NCI-H526 treated with DMSO at 0.1 percent for 48 hours (cell line): ENCODE measurements around the gene FGFBP3.

Source experiments
- DNase-seq: peaks from one replicate; lab custom pipeline; 2025; lab: John Stamatoyannopoulos, UW

Gene FGFBP3, protein sequence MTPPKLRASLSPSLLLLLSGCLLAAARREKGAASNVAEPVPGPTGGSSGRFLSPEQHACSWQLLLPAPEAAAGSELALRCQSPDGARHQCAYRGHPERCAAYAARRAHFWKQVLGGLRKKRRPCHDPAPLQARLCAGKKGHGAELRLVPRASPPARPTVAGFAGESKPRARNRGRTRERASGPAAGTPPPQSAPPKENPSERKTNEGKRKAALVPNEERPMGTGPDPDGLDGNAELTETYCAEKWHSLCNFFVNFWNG

DNA sequence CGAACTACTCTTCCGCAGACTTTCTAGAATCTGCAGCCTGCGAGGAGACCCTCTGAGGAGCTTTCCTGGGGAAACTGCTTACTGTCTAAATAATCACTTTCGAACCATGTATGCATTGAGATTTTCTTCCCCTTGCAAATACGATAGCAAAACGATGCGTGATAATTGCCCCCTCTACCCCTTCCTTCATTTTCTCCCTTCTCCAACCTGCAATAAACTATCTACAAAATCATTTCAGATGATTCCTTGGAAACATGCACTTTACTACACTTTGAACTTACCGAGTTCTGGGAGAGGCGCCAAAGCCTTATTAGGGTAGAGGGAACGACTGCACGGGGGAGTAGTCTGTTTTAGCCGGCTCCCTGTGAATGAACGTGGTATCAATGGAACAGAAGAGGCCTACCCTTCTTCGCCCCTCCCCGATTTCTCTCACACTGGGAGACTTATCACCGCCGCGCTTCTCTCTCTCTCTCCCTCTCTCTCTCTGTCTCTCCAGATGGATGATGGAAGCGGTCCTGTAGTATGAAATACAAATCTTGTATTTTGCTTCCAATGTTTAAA lies at the start of gene FGFBP3:
TSS of gene FGFBP3 (minus strand) at position 370 of the 561 bp plus-strand sequence. CDS start 517 bp downstream, outside the sequence.
- peak; percentile 53 for DNase-seq

DNA sequence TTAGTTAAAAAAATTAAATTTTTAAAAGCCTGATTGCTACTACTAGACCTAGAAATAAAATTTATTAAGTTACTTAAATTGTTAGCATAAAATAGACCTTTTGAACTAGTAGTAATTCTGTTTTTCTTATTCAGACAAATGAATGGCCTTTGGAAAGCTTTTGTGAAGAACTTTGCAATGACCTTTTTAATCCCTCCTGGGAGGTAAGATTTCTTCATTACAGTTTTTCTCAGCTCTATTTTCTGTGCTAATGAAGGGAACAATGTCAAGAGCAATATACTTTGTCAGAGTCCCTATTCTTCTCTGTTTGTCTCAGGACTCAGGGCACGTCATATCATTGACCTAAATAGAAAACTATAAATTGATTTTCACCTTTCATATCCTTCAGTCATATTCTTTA lies 47.8 kb upstream of the FGFBP3 start:
- no peak for DNase-seq

DNA sequence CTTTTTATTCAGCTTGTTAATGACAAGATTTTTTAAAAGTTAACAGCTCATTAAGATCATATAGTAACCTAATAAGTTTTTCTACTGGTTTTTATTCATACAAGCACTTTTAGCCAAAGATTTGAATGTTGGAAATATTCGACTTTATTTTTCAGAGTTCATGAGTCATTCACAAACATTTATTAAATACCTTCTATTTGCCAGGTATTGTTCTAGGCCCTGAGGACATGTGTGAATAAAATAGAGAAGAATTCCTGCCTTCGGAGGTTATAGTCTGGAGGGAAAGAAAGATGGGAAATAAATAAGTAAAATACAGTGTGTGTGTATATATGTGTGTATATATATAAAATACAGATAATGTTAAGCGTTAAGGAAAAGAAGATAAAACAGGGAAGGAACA lies 45.8 kb upstream of the FGFBP3 start:
- no peak for DNase-seq

DNA sequence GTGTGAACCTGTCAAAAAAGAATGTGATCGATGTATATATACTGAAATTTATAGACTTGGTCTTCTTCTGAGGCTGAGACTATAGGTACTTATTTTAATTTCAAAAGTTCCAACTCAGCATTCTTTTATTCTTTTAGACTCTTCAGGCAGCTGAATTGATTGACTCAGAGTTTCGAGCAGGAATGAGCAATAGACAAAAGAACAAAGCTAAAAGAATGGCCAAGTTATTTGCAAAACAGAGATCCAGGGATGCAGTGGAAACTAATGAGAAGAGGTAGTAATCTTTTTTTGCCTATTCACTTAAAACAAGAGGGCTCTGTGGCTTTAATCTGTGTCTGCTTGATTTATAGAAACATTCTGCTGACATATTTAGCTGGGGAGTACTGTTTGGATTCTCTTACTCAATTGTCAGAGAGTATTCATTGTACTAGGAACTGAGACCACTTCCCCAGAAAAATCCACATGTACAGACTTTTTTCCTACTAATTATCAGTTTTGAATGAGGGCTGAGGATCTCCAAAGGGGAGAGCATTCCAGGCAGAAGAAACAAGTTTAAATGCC lies 44.4 kb upstream of the FGFBP3 start:
- DNase-seq = no peak

DNA sequence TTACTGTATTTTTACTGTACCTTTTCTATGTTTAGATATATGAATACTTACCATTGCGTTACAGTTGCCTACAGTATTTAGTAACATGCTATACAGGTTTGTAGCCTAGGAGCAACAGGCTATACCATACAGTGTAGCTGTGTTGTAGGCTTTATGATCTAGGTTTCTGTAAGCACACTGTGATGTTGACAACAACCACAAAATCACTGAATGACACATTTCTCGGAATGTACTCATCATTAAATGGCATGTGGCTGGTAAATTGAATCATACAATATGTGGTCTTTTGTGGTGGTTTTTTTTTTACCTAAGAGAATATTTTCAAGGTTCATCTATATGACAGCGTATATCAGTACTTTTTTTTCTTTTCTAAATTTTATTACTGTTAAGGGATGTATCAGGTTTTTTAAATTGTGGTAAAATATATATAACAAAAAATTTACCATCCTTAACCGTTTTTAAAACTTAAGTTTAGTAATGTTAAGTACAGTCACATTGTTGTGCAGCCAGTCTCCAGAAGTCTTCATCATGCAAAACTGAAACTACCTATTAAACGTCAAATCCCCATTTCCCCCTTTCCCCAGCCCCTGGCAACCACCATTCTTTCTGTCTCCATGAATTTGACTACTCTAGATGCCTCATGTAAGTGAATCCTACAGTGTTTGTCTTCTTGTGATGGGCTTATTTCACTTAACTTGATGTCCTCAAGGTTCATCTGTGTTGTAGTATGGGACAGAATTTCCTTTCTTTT lies 35.8 kb upstream of the FGFBP3 start:
- no peak for DNase-seq

DNA sequence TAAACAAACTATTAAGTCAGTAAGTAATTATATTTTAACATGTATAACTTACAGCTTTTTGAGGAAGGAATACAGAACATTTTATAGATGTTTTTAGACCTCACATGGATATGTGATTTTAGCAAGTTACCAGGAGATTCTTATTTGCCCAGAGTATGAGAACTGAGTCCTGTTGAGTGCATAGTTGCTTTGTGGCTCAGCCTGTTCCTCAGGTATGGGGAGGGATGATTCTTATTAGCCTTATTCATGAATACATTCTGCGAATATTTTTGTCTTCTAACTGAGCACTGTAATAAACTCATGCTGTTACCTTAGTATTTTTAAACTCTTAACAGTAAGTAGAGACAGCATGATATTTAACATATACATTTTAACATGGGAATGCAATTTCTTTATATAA lies 32.1 kb upstream of the FGFBP3 start:
- no peak for DNase-seq

DNA sequence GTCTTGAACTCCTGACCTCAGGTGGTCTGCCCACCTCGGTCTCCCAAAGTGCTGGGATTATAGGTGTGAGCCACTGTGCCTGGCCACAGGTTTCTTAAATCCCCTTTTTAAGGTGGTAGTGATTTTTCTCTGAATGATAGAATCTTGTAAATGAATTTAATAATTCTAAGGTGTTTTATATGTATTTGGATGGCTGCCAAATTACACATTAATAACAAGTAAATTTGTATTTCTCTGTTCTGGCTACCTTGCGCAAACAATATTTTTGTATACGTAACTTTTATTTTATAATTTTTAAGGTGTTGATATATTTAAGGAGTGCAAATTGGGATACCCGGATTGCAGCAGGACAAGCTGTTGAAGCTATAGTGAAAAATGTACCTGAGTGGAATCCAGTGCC lies 30.4 kb upstream of the FGFBP3 start:
- no peak for DNase-seq

DNA sequence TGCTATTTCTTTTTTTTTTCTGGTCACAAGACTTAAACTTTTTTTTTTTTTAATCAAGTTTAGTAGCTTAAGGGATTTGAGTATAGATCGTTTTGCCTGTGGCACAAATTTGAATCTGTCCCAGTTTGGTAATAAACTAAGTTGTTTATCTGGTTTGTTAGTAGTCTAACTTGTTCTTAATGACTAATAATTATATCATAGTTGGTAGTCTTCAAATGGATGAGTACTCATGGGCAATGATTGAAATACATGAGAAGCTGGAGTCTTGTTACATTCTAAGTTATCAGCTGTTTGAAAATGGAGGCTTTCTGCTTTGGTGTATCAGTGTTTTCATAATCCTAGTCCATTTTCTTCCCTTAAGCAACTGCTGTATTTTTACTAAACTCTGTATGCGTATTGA lies 26.6 kb upstream of the FGFBP3 start:
- no peak for DNase-seq

DNA sequence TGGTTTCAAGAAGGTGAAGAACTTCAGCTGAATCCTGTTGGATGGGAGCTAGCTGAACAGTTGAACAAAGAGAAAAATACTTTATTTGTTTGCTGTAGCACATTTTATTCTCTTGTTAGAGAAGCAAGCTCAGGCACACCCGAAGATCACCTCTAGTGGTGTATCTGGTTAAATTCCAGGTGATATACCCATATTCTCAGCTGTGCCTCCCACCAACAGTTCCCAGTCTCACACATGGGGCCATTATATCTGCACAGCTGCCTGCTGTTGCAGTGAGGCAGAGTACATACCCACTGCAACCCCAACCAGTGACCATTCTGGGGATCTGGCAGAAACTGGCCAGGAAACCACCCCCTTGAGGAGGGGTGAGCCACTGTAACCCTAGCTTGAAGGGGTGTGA lies 23.5 kb upstream of the FGFBP3 start:
- DNase-seq = no peak

DNA sequence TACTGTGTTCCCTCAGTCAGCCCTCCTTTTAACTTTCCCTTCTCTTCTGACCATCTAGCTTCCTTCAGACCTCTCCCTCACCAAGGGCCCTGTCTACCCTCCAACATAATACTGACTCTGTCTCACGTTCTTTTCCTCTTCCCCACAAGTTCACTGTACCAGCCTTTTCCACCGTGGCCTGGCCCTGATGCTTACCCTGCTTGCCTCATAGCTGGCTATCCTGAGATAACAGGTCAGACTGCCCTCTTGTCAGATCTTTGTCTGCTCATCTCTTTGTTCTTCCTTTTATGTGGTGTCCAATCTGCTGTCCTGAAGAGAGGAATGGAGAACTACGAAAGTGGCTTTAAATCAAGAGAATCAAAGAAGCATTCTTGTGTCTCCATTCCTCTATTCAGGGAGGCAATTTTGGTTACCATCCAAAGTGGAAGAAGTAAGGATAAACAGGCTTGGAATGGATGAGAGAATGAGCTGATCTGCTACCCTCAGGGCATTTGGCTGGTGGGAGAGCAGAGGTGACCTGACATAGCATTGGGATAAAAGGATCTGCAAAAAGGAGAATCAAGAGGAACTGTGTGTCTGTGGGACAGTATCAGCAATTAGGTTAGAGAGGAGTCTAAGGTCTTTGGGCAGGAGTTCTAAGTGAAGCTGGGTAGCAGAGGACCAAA lies 22.4 kb upstream of the FGFBP3 start:
- no peak for DNase-seq

DNA sequence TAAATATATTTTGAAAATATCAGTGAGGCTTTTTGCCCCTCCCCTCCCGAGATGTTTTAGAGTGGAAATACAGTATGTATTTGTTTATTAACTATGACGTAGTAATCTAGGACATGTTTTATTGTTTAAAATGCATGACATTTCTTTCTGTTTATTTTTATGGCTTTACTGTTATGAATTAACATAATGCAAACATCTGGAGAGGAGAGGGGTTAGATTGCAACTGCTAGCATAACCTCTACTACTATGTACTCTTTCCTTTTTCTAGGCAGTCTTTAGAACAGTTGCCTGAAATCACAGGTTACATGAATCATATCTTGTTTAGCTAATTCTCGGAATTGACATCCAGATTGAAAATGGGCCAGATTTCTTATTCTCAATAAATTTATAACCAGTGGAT lies 21.7 kb upstream of the FGFBP3 start:
- no peak for DNase-seq

DNA sequence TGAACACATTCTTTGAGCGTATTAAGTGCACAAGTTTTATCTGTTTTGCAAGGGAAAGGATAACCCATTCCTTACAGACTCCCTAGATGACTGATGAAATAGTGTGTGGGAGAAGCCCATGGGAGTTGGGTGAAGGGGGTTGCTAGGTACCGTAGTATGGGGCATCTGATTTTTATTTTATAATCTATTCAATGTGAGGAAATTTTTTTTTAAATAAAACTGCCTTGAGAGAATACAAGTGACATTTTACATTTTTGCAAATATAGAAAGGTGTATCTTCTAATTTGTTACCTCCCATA lies 15.7 kb upstream of the FGFBP3 start:
- no peak for DNase-seq

DNA sequence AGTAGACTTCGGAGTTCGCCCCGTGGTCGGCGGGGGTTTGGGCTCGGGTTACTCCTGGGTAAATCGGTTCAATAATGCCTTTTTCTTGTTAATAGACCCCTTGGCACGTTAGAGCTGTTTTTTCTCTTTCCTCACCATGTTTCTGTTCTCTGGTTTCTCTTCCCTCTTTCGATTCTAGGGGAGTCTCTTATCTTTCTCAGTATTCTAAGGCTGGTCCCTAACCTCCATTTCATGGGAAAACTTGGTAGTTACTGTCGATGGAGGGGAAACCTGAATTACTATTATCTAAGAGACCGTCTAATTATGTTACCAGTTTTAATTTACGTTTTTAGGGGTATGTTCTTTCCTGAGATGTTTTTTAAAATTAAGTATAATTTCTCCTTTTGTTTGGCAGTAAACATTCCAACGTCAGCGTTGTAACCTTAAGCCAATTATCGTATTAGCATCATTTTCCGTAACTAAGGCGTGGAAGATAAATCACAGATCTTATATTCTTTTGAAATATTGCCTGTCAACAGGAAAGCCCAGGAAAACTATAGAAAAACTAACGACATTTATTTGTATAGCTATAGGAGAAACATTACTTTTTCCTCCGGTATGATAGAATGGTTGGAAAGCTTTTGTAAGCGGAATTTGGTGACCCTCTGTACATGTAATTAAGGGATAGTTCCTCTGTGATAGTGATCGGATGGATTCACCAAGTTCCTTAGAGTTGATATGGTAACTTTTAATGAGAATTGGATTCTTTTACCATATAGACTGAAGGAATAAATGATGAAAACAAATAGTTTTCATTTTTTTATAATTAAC lies 15.1 kb upstream of the FGFBP3 start:
- no peak for DNase-seq

DNA sequence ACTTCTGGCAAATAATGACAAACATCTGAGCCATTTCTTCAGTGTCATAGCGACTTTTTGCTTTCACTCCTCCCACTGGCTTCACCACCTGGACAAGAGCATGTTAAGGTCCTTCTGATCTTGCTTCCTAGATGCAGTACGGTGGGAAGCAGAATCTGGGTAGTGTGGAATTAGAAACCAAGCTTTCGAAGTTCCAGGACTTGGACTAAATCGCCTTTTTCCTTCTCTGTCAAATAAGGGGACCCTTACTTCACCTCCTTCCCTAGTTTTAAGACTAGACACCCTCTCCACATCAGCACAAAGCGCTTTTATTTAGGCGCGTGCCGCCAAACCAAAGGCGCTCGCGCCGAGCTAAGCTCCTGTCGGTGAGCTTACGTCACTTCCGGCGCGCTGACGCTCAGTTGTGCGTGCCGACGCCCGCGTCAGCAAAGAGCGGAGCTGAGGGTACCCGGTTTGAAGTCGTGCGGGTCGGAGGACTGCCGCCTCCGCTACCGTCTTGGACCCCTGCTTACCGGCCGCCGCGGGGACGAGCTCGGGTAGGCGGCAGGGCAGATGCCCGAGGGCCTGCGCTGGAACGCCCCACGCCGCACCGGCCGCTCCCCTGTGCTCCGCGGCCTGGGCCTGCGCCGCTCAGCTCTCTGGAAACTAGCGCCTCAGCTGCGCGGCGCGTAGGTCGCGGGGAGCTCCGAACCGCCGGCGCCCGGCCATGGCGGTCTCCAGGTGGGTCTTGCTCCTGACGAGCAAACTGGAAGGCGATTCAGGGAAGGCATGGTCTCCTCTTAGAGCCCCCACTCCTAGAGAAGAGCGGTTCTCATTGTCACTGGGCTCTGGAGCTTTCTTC lies 14.3 kb upstream of the FGFBP3 start, which contains the start of gene BTAF1:
TSS of gene BTAF1 (plus strand) at position 400 of the 841 bp plus-strand sequence. CDS start at position 707, 307 bp downstream.
- DNase-seq = peak; percentile 47

DNA sequence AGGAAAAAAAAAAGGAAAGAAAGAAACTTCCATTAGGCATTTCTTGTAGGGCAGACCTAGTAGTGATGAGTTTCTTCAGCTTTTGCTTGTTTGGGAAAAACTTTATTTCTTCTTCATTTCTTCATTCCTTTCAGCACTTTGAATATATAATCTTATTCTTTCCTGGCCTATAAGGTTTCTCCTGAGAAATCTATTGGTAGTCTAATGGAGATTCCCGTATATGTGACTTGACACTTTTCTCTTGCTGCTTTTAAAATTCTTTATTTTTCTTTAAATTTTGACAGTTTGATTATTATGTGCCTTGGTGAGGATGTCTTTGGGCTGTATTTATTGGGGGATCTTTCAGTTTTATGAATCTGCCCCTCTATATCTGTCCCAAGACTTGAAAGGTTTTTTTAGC lies 10.4 kb upstream of the FGFBP3 start:
- no peak for DNase-seq

DNA sequence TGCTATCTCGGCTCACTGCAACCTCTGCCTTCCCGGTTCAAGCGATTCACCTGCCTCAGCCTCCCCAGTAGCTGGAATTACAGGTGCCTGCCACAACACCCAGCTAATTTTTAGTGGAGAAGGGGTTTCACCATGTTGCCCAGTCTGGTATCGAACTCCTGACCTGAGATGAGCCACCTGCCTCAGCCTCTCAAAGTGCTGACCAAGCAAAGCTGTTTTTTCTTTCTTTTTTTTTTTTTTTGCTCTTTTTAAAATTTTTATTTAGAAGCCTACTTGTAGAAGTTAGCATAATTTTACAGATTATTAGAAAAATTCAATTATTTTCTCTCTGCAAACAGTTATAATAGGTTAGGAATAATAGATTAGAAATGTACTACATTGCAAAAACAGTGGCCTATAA lies 1.2 kb upstream of the FGFBP3 start:
- DNase-seq = no peak

DNA sequence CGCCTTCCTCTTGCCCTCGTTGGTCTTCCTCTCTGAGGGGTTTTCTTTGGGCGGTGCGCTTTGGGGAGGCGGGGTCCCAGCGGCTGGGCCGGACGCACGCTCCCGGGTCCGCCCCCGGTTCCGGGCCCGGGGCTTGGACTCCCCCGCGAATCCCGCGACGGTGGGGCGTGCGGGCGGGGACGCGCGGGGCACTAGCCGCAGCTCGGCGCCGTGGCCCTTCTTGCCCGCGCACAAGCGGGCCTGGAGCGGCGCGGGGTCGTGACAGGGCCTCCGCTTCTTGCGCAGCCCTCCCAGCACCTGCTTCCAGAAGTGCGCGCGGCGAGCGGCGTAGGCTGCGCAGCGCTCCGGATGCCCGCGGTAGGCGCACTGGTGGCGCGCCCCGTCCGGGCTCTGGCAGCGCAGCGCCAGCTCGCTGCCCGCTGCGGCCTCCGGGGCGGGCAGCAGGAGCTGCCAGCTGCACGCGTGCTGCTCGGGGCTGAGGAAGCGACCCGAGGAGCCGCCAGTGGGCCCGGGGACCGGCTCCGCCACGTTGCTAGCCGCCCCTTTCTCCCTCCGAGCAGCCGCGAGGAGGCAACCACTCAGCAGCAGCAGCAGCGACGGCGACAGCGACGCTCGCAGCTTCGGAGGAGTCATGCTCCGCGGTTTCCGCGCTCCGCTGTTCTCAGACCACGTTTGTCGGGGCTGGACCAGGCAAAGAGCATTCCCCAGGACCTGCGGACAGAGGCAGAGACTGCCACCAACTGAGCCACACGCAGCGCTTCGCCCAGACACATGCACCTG lies 759 bp downstream of the FGFBP3 start:
- DNase-seq = peak; percentile 56

DNA sequence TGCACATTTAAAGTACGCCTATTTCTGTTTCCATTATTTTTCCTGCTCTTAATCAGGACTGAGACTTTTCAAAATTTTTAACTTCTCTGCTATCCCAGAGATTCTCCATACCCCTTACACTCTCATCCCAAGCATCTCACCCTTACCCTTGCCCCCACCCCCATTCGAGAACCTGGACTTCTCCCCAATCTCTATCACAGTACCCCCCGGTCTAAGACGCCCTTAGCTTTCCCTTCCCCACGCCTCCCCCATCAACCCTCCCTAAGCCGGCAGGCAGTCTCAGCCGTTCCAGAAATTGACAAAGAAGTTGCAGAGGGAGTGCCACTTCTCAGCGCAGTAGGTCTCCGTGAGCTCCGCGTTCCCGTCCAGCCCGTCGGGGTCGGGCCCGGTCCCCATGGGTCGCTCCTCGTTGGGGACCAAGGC lies 1.4 kb downstream of the FGFBP3 start:
- no peak for DNase-seq

DNA sequence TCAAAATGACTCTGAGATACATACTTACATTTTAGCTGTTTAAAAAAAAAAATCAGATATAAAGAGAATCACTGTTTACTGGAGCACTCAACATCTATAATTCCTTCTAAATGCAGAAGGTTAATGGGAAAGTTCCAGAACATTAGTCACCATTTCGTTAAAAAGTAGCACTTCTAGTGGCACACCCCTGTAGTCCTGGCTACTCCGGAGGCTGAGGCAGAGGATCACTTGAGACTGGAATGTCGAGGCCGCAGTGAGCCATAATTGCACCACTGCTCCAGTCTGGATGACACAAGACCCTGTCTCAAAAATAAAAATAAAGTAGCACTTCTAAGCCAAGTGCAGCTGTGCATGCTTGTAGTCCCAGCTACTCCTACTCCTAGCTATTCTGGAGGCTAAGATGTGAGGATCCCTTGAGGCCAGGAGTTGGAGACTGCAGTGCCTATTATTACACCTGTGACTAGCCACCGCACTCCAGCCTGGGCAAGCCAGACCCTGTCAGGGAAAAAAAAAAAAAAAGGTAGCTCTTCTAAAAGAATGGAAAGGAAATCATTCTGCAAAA lies 2.2 kb downstream of the FGFBP3 start:
- DNase-seq = no peak
